HTR-8/SVneo (cell line): ENCODE measurements around the gene ZNF670.
"Not testable (repeated sequence)": the region's sequence is repeated elsewhere in the genome, so short reads cannot be mapped to it uniquely, and the experiment has no call there.

Experiments used
- DNase-seq: peaks from one replicate; pipeline ENCODE4 v3.0.0; 2011; ENCODE audit warnings: low spot score, mixed read lengths; ENCODE audit not compliant: insufficient read length
- FAIRE-seq: peaks from 2 replicates; lab custom pipeline; 2011; peaks lifted over from hg19 to GRCh38; lab: Jason Lieb, UNC

ZNF670 gene

DNA sequence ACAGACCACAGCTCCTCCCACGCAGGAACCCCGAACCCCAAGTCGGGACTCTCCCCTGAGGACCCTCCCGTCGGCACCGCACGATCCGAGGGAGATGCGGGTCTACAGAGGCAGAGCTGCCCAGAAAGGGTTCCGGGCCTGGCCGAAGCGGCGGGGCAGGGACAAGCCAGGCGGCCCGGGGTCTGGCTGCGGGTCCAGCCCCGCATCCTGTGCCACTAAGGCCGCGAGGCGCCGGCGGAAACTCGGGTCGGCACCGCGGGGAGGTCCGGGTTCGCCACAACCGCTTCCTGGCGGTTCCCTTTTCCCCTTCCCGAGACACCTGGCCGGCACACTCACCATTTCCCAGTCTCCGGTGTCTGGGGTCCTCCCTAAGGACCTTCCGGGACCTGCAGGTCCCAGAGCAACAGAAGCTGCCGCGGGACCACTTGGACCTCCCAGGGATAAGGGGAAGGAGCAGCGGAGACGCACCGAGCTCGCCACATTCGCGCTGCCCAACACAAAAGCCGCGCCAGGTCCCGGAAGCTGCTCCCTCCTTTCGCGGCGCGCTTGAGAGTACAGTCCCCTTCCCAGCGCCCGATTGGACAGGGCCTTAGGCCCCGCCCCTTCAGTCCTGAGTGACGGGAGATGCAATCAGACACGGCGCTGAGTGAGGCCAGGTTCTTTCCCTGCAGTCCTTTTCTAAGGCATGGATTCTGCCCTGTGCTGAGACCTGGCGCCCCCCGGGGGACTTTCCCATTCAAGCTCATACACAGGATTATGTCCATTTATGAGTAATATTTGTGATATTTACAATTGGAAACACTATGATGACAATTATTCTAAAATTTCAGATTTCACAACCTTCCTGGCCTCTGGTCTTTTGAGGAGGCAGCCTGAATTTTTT is at the start of gene ZNF670:
Gene ZNF670 (minus strand): TSS at position 554 of the 883 bp plus-strand sequence. CDS start 215 bp downstream, at position 339.
- DNase-seq: peak; percentile 98
- FAIRE-seq: peak; percentile 54

- not testable (repeated sequence) for FAIRE-seq, DNase-seq
Measured at GRCh38 chr1:247127519-247128282, 49.1 kb upstream of the ZNF670 start.

- FAIRE-seq: not testable (repeated sequence)
Measured at GRCh38 chr1:247126601-247127000, 48.0 kb upstream of the ZNF670 start.

DNA sequence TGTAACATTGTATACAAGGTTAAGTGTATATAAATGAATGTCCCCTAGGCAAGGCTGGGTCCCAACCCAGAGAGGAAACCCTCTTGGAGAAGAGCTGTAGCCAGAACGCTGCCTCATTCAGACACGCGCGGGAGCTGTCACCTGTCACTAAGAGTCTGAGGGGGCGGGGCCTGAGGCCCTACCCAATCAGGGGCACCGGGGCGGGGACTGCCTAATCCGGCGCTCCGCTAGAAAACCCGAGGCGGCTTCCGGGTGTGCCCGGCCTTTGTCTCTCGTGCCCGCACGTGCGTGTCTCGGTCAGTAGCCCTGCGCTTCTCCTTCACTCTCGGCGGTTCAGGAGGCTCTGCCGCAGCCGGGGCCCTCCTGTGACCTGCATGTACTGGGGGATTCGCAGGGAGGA is 47.6 kb upstream of the ZNF670 start:
- DNase-seq: not testable (repeated sequence)
- FAIRE-seq: peak; percentile 85

More at GRCh38 chr1:247126601-247127000, 48.0 kb upstream of the ZNF670 start:
- DNase-seq: not testable (repeated sequence)

GRCh38 chr1:247121382-247121781 is 42.8 kb upstream of the ZNF670 start:
- FAIRE-seq (no peak), DNase-seq (no peak)

- DNase-seq, FAIRE-seq: not testable (repeated sequence)
Measured at GRCh38 chr1:247120408-247120668, 41.7 kb upstream of the ZNF670 start.

GRCh38 chr1:247119600-247120407 is 41.2 kb upstream of the ZNF670 start:
- FAIRE-seq (no peak), DNase-seq (no peak)

- DNase-seq: peak; percentile 60
- no peak for FAIRE-seq
Measured at GRCh38 chr1:247118946-247119446, 40.4 kb upstream of the ZNF670 start.

GRCh38 chr1:247115545-247115944 is 36.9 kb upstream of the ZNF670 start:
- FAIRE-seq: no peak
- no peak for DNase-seq

- DNase-seq (no peak), FAIRE-seq (no peak)
Measured at GRCh38 chr1:247115141-247115510, 36.5 kb upstream of the ZNF670 start.

DNA sequence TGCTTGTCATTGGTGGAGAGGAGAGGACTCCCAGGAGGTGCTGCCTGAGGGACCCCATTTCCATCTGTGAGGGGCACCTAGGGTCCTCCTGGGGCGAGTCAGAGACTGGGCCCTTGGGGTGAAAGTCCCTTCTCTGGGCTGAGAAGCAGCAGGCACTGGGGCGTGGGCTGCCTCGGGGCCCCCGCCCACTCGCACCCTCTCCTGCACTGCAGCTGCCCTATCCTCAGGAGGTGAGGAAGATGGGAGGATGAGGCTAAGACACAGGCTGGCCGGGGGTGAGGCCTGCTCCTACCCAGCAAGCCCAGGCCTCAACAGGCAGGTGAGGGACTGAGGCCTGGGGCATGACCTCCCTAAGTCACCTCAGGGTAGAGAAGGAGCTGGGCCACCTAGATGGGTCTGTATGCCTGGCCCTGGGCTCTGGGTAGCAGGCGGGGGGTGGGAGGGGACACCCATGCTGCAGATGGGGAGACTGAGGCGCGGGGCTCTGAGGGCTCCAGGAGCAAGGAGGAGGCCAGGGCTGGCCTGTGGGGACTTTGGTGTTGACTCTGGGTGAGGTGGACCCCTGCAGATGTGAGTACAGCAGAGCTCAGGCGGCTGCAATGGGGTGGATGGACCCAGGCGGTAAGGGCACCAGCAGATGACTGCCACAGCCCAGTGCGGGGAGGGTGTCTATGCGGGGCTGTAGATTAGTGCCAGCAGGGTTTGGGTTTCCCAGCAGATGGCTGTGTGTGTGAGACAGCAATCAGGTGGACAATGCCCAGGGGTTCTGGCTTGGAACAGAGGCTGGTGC is 35.9 kb upstream of the ZNF670 start:
- DNase-seq (no peak), FAIRE-seq (no peak)

GRCh38 chr1:247113733-247114271 is 35.2 kb upstream of the ZNF670 start:
- FAIRE-seq (no peak), DNase-seq (no peak)

DNA sequence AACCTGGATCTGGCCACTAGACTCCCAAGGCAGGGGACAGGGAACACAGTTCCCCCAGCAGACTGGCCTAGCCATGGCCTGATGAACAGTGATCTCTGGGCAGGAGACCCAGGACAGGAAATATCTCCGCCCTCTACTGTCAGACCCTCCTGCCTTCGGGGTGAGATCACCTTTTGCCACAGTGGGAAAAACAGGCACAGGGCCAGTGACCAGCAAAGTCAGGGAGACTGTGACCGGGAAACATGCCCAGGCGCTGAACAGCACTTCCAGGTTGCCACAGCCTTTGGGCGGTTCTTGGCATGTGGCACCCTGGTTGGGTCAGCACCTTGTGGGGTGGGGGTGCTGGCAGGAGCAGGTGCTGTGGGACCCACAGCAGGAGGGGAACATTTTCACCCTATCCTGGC is 34.5 kb upstream of the ZNF670 start:
- DNase-seq (peak; percentile 67), FAIRE-seq (peak; percentile 80)

DNA sequence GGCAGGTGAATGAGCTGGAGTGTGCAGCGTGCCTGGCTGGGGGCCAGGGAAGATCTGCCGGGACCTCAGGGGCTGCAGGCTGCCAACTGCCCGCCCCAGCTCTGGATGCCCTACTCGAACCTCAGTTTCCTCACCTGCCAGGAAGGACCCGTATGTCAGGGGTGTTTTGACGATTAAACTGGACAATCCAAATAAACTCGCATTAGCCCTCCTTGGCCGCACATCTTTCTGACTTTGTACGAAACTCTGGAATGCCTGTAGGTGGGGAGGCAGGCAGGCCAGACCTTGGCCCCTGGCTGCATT is 33.8 kb upstream of the ZNF670 start:
- DNase-seq (no peak), FAIRE-seq (no peak)

DNA sequence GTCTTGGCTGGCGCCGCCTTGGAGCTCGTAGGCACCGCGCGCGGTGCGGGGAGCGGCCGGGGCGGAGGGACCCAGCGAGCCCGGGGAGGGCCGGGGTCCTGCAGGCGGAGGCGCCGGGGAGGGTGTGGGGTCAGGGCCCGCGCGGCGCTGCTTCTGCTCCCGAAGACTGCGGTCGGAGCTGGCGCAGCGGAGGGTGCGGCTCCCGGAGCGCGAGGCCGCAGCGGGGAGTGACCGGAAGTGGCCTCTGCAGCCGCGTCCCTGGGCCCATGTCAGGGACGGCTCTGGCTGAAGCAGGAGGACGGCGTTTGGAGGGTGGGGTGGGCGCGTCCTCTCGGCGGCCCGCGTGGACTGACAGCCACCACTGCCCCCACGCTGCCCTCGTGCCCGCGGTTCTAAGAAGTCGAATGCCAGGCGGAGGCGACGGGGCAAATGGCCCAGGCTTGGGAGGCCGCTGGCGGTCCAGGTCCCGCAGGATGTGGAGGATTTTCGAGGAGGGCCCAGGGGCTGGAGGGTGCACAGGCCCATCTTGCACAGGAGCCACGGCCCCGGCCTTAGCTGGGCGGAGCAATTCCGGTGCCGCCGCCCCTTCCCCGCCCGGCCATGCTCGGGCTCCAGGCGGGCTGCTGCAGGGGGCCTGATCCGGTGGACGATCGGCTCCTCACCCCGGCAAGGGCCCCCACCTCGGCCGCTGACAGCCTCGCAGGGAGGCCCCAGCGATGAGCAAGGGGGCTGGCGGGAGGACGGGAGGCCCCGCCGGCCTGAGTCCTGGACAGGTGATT is 33.3 kb upstream of the ZNF670 start:
- peak; percentile 86 for FAIRE-seq
- peak; percentile 67 for DNase-seq

GRCh38 chr1:247111259-247111699 is 32.7 kb upstream of the ZNF670 start:
- FAIRE-seq (no peak), DNase-seq (no peak)

- no peak for FAIRE-seq
- no peak for DNase-seq
Measured at GRCh38 chr1:247110627-247111258, 32.1 kb upstream of the ZNF670 start.

DNA sequence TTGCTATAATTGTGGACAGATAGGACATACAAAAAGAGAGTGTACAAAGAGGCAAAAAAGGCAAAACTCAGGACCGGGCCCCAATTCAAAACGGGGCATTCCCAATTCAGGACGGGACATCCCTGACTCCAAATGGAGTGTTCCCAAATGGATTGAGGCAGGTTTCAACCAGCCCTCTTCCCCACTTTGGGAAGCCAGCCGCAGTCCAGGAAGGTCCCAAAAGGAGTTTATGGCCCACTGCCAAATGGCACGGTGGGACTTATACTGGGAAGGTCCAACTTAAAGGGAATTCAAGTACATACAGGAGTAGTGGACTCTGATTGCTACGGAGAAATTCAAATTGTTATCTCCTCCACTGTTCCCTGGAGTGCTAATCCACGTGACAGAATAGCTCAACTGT is 29.1 kb upstream of the ZNF670 start:
- FAIRE-seq: no peak
- DNase-seq: no peak
